Measurements from ENCODE around the gene TIGAR.

The TIGAR gene

DNA sequence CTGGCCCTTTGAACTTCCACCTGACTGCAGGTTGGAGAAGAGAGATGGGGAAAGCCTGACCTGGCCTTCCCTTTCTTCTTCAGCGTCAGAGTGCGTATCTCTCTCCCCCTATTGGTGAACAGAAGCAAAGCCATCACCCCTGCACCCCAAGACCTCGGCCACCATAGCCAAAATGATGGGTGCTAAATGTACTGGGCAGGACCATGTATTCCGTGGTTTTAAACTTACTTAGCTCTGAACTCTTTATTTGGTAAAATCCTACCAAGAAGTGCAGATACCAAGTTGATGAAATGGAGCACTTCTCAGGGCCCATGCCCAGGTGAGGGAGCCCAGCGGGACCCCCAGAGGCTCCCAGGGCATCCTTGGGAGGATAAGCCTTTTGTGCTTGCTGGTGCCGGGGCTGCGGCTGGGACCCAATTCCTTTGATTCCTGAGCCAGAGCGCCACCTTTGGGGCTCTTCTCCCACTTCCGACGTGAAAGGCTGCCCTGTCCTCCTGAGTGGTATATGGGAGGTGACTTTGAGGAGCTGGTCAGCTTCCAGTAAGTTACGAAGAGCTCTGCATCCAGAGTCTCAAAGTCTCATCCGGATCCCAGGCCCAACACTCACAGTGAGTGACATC, 38.0 kb upstream of the TIGAR start:
- no peak for DNase-seq (ENCODE audit: low spot score)

DNA sequence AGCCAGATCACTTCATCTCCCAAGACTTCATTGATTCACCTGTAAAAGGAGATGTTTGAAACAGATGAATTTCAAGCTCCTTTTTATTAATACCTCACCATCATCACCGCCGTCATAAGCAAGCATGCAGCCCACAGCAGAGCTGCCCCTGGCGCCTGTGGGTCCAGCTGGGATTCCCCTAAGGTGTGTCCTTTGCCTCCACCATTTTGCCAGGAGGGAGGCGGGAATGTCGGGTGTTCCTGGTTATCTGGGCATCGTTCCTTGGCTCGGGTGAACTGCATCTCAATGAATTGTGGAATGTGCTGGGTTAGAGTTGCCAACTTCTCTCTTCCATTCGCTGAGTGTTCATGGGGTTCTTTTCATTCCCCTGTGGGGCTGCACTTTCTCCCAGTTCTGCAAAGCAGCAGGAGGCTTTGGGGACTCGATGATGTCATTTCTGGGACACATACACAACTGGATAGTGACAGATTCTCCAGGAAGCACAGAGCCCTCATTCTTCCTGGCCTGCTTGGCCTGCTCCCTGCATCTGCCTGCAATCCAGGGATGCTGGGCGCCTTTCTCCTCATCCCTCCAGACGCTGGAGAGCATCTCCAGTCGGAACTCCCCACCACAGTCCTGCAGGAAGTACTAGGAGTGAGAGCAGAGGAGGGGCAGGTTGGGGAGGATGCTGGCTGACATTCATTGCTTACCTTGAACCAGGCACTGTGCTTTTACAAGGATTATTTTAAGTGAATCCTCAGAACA, 37.3 kb upstream of the TIGAR start:
- DNase-seq (ENCODE audit: low spot score), result no peak

- no peak for DNase-seq (ENCODE audit: low spot score)
Measured at GRCh38 chr12:4284306-4284705, 36.7 kb upstream of the TIGAR start.

DNA sequence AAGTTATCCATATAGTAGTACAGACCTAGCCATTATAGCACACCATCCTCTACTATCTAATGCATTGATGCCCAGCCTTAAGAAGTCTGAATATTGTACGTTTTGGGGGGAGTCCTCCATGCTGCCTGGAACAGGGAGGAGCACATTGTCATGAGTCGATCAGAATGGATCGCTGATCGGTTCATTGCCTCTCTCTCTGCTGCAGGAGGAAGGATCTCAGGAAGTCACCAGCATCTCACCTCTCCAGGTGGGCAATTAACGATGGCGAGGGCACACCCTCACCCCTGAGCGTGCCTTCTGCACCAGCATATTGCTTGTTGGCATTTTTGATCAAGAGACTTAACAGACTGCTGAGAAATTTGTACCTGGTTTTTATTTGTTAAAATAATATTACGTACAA, 35.9 kb upstream of the TIGAR start:
- no peak for DNase-seq (ENCODE audit: low spot score)

DNA sequence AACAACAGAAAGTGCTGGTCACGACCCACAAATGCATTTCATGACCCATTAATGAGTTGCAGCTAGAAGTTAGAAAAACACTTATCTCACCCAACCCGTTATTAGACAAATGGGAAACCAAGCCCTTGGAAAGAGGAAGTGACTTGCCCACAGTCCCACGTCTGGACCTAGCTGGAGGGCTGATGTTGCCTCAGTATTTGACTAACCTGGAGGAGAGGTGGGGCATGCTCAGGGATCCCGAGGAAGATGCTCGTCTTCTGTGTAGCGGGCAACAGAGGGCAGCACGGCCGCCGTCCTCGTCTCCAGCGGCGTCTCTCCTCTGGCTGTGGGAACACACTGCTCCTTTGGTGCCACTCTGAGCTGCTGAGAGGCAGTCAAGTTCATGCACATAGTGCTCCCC, 34.8 kb upstream of the TIGAR start:
- DNase-seq (ENCODE audit: low spot score), result no peak

DNA sequence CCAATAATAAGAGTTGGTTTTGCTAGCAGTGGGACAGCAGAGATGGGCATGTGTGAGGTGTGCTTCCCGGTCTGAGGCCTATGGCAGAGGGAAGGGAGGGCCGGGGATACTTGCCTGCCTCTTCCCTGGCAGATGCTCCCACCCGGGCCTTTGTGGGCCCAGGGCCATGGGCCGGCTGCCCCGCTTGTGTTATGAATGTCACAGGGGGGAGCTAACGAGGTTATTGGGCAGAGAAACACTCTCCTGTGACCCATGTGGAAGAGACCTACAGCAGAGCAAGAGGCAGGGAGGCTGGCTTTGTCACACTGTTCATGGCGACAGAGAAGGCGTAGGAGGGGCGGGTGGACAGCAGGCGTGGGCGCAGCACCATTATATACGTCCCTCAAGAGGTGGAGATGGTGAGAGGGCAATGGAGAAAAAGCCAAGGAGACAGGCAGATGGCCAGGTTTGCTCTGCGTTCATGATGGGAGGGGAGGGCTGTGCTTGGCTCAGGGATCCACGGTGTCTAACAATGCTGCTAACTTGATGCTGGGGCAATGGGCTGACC, 34.2 kb upstream of the TIGAR start:
- DNase-seq (ENCODE audit: low spot score), result no peak

GRCh38 chr12:4287325-4288211, 33.4 kb upstream of the TIGAR start:
- no peak for DNase-seq (ENCODE audit: low spot score)

DNA sequence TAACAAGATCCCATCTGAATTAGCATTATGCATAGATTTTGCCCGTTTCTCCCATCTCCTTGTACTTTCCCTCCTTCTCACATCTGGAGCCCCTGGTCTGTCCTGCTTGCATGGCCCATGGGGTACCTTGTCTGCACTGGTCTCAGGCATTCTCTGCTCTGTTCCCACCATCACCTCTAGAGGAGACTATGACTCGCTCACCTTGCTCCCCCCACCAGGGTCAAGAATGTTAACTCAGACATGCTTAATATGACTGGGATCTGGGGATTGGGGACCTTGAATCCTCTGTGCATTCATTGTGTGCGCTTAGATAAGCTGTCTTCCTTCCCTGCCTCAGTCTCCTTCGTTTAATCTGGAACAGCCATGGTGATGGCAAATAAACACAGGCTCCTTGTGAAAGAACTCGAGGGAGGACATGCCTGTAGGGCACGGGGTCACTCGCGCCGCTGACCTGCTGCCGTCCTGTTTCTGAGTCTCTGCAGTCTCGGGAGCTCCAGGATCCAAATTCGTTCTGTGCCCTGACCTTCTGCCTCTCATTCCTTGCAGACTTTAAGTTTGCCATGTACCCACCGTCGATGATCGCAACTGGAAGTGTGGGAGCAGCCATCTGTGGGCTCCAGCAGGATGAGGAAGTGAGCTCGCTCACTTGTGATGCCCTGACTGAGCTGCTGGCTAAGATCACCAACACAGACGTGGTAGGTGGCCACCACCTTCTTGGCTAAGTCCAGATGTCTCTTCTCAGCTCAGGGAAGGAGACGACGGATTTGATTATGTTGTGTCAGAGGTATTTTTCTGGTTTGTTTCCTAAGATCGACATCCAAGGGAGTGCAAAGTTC, 32.5 kb upstream of the TIGAR start:
- no peak for DNase-seq (ENCODE audit: low spot score)

GRCh38 chr12:4289231-4289878, 31.7 kb upstream of the TIGAR start:
- no peak for DNase-seq (ENCODE audit: low spot score)

- no peak for DNase-seq (ENCODE audit: low spot score)
Measured at GRCh38 chr12:4289998-4290790, 30.8 kb upstream of the TIGAR start.

DNA sequence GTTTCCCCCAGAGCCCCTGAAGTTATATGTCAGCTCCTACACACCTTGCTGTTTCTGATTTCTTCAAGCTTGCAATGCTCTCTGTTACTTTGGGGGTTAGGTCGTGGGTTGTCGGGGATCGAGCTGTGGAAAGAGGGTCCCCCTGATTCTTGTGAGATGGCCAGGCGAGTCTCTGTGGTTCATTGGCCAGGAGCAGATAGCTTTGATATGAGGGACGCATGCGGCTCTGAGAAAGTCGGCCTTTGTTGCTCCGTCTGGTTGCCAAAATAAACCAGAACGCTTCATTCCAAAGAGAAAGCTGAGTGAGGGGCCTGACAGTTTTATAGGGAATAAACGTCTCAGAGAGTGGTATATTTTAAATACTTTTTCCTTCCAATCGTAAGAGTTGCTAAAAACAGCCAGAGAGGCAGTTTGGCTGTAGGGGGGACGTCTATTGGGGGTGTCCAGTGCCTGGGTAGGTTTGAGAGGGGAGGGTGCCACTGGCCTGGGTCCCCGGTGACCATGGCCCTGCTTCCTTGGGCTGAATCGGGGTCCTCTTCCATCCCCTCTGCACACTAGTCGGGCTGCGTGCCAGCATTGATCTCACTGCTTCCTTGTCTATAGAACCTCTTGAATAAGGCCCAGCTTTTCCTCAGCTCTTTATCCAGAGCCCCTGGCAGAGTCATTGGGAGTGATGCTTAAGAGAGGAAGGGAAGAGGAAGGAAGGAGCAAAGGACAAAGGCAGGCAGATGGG, 28.5 kb upstream of the TIGAR start:
- no peak for DNase-seq (ENCODE audit: low spot score)

- DNase-seq (ENCODE audit: low spot score), result no peak
Measured at GRCh38 chr12:4293299-4293965, 27.6 kb upstream of the TIGAR start.

- DNase-seq (ENCODE audit: low spot score), result no peak
Measured at GRCh38 chr12:4293966-4294505, 27.0 kb upstream of the TIGAR start.

DNA sequence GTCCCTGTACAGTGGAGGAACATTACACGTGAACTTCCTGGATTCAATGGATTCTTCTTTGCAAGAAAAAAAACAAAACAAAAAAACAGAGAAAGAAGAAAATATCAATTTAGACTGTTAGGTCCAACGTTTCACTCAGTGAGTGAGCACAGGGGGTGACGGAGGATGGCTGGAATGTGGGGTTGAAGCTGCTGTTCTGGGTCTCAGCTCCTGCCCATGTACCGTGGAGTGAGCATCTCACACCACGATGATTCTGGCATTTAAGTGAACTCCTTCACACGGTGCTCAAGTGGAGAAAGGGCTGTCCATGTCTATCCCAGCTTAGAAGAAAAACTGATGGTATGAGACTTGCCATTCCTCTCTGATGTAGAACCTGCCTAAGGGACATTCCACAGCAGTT, 24.3 kb upstream of the TIGAR start:
- DNase-seq (ENCODE audit: low spot score), result no peak

DNA sequence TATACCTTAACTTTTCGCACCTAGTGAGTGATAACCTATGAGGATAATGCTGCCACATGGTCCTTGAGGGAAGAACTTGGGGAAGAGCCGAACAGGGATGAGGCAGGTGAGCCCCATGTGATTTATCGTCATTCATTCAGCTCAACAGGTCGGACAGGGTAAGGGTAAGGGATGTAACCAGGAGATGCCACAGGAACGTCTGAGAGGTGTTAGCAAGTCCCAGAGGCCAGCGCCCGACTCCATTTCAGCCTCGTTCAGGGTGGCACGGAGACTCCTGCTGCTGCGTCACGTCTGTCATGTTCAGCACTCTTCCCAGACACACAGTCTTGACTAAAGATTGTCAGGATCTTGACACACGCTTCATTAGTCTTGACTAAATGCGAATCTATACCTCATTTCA, 23.4 kb upstream of the TIGAR start:
- DNase-seq (ENCODE audit: low spot score), result no peak

DNA sequence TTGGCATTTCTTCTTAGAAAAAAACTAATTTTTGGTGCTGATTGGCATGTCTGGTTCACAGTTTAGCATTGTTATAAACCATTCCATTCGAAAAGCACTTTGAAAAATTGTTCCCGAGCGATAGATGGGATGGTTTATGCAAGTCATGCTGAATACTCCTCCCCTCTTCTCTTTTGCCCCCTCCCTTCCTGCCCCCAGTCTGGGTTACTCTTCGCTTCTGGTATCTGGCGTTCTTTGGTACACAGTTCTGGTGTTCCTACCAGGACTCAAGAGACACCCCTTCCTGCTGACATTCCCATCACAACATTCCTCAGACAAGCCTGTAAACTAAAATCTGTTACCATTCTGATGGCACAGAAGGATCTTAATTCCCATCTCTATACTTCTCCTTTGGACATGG, 20.1 kb upstream of the TIGAR start:
- no peak for DNase-seq (ENCODE audit: low spot score)

- no peak for DNase-seq (ENCODE audit: low spot score)
Measured at GRCh38 chr12:4301932-4302501, 19.0 kb upstream of the TIGAR start.

- no peak for DNase-seq (ENCODE audit: low spot score)
Measured at GRCh38 chr12:4302881-4303280, 18.1 kb upstream of the TIGAR start.

- no peak for DNase-seq (ENCODE audit: low spot score)
Measured at GRCh38 chr12:4303750-4304149, 17.3 kb upstream of the TIGAR start.
